ENCODE measurements around the gene SLC4A3.

The SLC4A3 gene

DNA sequence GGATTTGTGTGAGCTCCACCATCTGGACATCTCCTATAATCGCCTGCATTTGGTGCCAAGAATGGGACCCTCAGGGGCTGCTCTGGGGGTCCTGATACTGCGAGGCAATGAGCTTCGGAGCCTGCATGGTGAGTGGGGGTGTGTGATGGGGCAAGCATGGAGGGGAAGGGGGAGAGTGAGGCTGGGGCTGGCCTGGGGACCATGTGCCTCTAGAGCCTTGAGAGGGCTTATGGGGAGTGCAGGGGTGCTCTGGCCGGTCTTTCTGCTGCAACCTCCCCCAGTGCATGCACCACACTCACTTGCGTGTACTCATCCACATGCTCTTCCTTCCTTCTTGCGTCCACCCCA is 21.8 kb upstream of the SLC4A3 start:
- DNase-seq (ENCODE audit: low read depth): no peak
- TF ChIP-seq, protein P1, sequence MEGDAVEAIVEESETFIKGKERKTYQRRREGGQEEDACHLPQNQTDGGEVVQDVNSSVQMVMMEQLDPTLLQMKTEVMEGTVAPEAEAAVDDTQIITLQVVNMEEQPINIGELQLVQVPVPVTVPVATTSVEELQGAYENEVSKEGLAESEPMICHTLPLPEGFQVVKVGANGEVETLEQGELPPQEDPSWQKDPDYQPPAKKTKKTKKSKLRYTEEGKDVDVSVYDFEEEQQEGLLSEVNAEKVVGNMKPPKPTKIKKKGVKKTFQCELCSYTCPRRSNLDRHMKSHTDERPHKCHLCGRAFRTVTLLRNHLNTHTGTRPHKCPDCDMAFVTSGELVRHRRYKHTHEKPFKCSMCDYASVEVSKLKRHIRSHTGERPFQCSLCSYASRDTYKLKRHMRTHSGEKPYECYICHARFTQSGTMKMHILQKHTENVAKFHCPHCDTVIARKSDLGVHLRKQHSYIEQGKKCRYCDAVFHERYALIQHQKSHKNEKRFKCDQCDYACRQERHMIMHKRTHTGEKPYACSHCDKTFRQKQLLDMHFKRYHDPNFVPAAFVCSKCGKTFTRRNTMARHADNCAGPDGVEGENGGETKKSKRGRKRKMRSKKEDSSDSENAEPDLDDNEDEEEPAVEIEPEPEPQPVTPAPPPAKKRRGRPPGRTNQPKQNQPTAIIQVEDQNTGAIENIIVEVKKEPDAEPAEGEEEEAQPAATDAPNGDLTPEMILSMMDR (IDR thresholded peaks at IDR 0.05; ENCODE audit: insufficient read depth, low read depth, low read length, missing control alignments): no peak
- no peak overlapping the region for H3K4me3 ChIP-seq (ENCODE audit: low read length)

DNA sequence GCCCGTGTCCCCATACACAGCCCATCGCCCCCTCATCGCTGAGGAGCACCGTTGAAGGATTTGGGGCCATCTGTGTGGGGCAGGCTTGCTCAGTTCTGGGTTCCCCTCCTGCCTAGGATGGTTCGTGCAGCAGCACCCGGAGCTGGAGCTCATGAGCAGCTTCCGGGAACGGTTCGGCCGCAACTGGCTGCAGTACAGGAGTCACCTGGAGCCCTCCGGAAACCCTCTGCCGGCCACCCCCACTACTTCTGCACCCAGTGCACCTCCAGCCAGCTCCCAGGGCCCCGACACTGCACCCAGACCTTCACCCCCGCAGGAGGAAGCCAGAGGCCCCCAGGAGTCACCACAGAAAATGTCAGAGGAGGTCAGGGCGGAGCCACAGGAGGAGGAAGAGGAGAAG is 19.5 kb upstream of the SLC4A3 start:
- no peak overlapping the region for H3K4me3 ChIP-seq (ENCODE audit: low read length)
- DNase-seq (ENCODE audit: low read depth): no peak
- TF ChIP-seq, protein P1 (IDR thresholded peaks at IDR 0.05; ENCODE audit: insufficient read depth, low read depth, low read length, missing control alignments): no peak

DNA sequence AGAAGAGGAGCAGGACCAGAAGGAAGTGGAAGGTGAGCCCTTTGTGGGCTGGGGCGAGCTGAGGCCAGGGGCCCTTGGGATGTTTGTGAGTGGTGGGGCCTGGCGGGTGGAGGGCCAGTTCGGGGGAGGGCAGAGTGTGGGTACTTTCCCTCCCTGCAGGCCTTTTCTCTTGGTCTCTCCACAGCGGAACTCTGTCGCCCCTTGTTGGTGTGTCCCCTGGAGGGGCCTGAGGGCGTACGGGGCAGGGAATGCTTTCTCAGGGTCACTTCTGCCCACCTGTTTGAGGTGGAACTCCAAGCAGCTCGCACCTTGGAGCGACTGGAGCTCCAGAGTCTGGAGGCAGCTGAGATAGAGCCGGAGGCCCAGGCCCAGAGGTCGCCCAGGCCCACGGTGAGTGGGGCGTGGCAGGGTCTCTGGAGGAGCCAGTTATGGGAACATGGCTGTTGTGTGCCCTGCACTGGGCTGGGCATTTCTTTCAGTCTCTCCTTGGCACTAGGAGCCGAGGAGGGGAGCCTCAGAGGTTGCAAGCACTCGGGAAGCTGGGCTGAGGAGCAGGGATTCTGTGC is 18.9 kb upstream of the SLC4A3 start:
- TF ChIP-seq, protein P1 (IDR thresholded peaks at IDR 0.05; ENCODE audit: insufficient read depth, low read depth, low read length, missing control alignments): no peak
- H3K4me3 ChIP-seq (ENCODE audit: low read length): no peak overlapping the region
- DNase-seq (ENCODE audit: low read depth): no peak

DNA sequence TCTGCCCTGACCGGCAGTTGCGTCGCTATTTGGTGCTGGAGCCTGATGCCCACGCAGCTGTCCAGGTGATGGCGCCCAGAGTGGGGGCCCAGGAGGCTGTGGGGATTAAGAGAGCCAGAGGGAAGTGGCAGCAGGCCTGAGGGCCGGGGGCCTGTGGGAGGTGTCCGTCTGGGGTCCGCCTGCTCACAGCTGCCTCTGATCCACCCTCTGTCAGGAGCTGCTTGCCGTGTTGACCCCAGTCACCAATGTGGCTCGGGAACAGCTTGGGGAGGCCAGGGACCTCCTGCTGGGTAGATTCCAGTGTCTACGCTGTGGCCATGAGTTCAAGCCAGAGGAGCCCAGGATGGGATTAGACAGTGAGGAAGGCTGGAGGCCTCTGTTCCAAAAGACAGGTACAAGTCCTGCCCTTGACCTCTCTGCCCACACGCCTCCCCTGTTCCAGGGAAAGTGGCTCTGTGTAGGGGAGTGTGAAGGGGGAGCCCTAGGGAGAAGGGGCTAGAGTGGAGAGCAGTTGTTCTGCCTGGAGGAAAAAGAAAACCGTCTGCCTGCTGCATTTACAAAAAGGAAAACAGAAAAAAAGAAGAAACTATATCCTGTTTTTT is 18.2 kb upstream of the SLC4A3 start:
- TF ChIP-seq, protein P1 (IDR thresholded peaks at IDR 0.05; ENCODE audit: insufficient read depth, low read depth, low read length, missing control alignments): no peak
- H3K4me3 ChIP-seq (ENCODE audit: low read length): no peak overlapping the region
- DNase-seq (ENCODE audit: low read depth): no peak

DNA sequence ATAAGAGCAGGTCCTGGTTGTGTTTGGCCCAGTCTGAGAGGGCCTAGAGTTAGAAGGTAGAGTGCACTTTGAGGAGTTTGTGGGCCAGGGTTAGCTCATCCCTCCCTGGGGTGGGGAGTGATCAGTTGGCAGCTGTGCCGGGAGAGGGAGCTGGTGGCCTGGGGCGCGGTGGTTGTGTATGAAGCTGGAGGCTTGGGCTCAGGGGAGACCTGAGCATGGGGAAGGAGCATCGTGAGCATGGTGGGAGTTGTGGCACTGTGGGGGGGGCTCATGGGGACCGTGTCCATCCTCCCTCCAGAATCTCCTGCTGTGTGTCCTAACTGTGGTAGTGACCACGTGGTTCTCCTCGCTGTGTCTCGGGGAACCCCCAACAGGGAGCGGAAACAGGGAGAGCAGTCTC is 16.1 kb upstream of the SLC4A3 start:
- DNase-seq (ENCODE audit: low read depth): no peak
- TF ChIP-seq, protein P1 (IDR thresholded peaks at IDR 0.05; ENCODE audit: insufficient read depth, low read depth, low read length, missing control alignments): no peak

DNA sequence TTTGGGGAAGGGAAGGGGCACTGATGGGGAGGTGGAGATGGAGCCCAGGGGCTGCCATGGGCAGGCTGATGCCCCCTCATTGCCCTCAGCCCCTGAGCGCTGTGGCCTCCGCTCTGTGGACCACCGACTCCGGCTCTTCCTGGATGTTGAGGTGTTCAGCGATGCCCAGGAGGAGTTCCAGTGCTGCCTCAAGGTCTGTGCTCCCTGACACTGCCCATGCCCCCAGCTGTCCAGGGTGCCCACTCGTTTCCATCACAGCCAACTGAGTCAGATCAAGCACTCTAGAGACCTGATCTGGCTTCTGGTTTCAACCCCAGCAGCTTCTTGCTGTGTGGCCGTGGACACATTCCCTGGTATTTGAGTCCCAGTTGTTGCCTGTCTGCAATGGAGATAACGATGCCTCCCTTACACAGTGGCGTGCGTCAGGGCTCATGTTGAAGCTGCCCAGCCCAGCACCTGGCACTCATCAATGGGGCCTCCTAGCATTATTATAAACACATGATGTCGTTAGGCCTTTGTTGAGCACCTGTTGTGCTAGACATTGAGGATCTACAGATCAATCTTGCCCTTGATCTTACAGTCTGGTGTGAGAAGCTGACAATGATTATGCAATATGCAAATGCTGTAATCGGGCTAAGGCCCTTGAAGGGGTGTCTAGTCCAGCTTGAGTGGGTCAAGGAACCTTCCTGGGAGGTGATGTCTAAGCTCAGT is 15.4 kb upstream of the SLC4A3 start:
- DNase-seq (ENCODE audit: low read depth): no peak
- TF ChIP-seq, protein P1 (IDR thresholded peaks at IDR 0.05; ENCODE audit: insufficient read depth, low read depth, low read length, missing control alignments): no peak
- H3K4me3 ChIP-seq (ENCODE audit: low read length): no peak overlapping the region

More for the DNA sequence above, 16.1 kb upstream of the SLC4A3 start:
- no peak overlapping the region for H3K4me3 ChIP-seq (ENCODE audit: low read length)

Measured in epithelial cell of esophagus (primary cell).